Peyer's patch (tissue), 4 donors: ENCODE results near the gene RSPRY1. TPM values are rescaled to one million over a fixed set of nuclear protein-coding genes. Genes with fewer than 3 reads are reported as not detected.
"Not testable (repeated sequence)": the region's sequence is repeated elsewhere in the genome, so short reads cannot be mapped to it uniquely, and the experiment has no call there.

Source experiments
- DNase-seq, 3 donors: peaks; one replicate each; pipeline ENCODE4 v3.0.0-alpha.2; 2017 to 2019
- H3K27ac ChIP-seq, 4 donors: fragments of 200-600 bp; sonication (generic); one replicate each; pipeline ENCODE4 v1.5.1; 2016 to 2019
- H3K27me3 ChIP-seq, 2 donors: fragments of 200-600 bp; sonication (generic); one replicate each; pipeline ENCODE4 v1.5.1; 2019
- H3K36me3 ChIP-seq, 3 donors: fragments of 200-600 bp; sonication (generic); one replicate each; pipeline ENCODE4 v1.5.1; 2016 to 2019
- H3K4me1 ChIP-seq, 4 donors: fragments of 200-600 bp; sonication (generic); one replicate each; pipeline ENCODE4 v1.5.1; 2016 to 2019
- H3K4me3 ChIP-seq, 4 donors: fragments of 200-600 bp; sonication (generic); 1 replicate in 3 of 4; 2 replicates in 1 of 4; pipeline ENCODE4 v1.5.1; 2016 to 2019; ENCODE audit warnings: mild to moderate bottlenecking in 1 of 4
- H3K9me3 ChIP-seq, 4 donors: fragments of 200-600 bp; sonication (generic); one replicate each; pipeline ENCODE4 v1.5.1; 2016 to 2019; ENCODE audit warnings: mild to moderate bottlenecking in 1 of 4
- CTCF ChIP-seq, 6 experiments: fragments of 450-650 bp in 4 of 6; fragments of 200-600 bp in 2 of 6; sonication (generic) in 1 of 6; IDR thresholded peaks; one replicate each; pipeline ENCODE4 v1.5.1; 2017 to 2019; ENCODE audit warnings: antibody characterized with exemption in 6 of 6, mild to moderate bottlenecking in 3 of 6, moderate library complexity in 1 of 6
- POLR2A ChIP-seq, 2 donors: fragments of 450-650 bp; IDR thresholded peaks; one replicate each; pipeline ENCODE4 v1.5.1; 2017; ENCODE audit warnings: antibody characterized with exemption in 2 of 2, mild to moderate bottlenecking in 2 of 2, moderate library complexity in 2 of 2
- total RNA-seq, 4 donors: library from RNA; depleted of rRNA; stranded (reverse); fragments of >200 nt; gene quantifications; one replicate each; pipeline ENCODE4 v1.1.0, GENCODE V29; 2016

The RSPRY1 gene
- total RNA-seq, 4 donors from 2014 or later: 49.0 to 84.7 (median 65.1) TPM

- Histone ChIP-seq H3K4me1 (peaks cover 0 to 36% (median 10%) of the 10 kb centered on the region in 4 donors), H3K27me3 (no peaks in the 10 kb centered on the region), H3K36me3 (no peaks in the 10 kb centered on the region), H3K27ac (peak overlapping the region in 1 of 4 donors; percentile 17), H3K9me3 (no peaks in the 10 kb centered on the region), H3K4me3 (peak overlapping the region in 2 of 4 donors; percentile 77 to 86)
- TF ChIP-seq CTCF (IDR thresholded peaks at IDR 0.05): no peak
- no peak for TF ChIP-seq POLR2A (IDR thresholded peaks at IDR 0.05)
- DNase-seq: no peak
Measured at GRCh38 chr16:57188711-57189002, 2.5 kb downstream of the RSPRY1 start.

GRCh38 chr16:57189527-57189926 is 3.4 kb downstream of the RSPRY1 start:
- H3K27me3 ChIP-seq, H3K36me3 ChIP-seq, H3K9me3 ChIP-seq, H3K27ac ChIP-seq, H3K4me3 ChIP-seq, DNase-seq: not testable (repeated sequence)
- H3K4me1 ChIP-seq: peaks cover 0 to 39% (median 8%) of the 10 kb centered on the region in 4 donors

GRCh38 chr16:57190136-57190535 is 4.0 kb downstream of the RSPRY1 start:
- Histone ChIP-seq H3K27ac (no peak overlapping the region), H3K4me1 (peaks cover 0 to 33% (median 5%) of the 10 kb centered on the region in 4 donors), H3K36me3 (no peaks in the 10 kb centered on the region), H3K27me3 (no peaks in the 10 kb centered on the region), H3K4me3 (no peak overlapping the region), H3K9me3 (no peaks in the 10 kb centered on the region)
- no peak for TF ChIP-seq POLR2A (IDR thresholded peaks at IDR 0.05)
- TF ChIP-seq CTCF (IDR thresholded peaks at IDR 0.05): no peak
- no peak for DNase-seq

GRCh38 chr16:57191056-57191571 is 5.0 kb downstream of the RSPRY1 start:
- Histone ChIP-seq H3K9me3 (no peaks in the 10 kb centered on the region), H3K27me3 (no peaks in the 10 kb centered on the region), H3K36me3 (no peaks in the 10 kb centered on the region), H3K4me1 (peaks cover 0 to 33% (median 5%) of the 10 kb centered on the region in 4 donors), H3K27ac (no peak overlapping the region), H3K4me3 (no peak overlapping the region)
- no peak for DNase-seq
- TF ChIP-seq CTCF (IDR thresholded peaks at IDR 0.05) (no peak), POLR2A (IDR thresholded peaks at IDR 0.05) (no peak)

GRCh38 chr16:57192146-57192545 is 6.0 kb downstream of the RSPRY1 start:
- no peak overlapping the region for H3K4me3 ChIP-seq
- H3K36me3 ChIP-seq: no peaks in the 10 kb centered on the region
- peaks cover 0 to 33% (median 5%) of the 10 kb centered on the region in 4 donors for H3K4me1 ChIP-seq
- H3K9me3 ChIP-seq: no peaks in the 10 kb centered on the region
- H3K27me3 ChIP-seq: no peaks in the 10 kb centered on the region
- no peak overlapping the region for H3K27ac ChIP-seq
- DNase-seq: no peak
- TF ChIP-seq POLR2A (IDR thresholded peaks at IDR 0.05): no peak
- TF ChIP-seq CTCF (IDR thresholded peaks at IDR 0.05): no peak

GRCh38 chr16:57192720-57193486 is 6.8 kb downstream of the RSPRY1 start:
- Histone ChIP-seq H3K27me3 (no peaks in the 10 kb centered on the region), H3K27ac (no peak overlapping the region)

More at GRCh38 chr16:57192720-57193486, 6.8 kb downstream of the RSPRY1 start:
- TF ChIP-seq POLR2A (IDR thresholded peaks at IDR 0.05): no peak
- no peak for TF ChIP-seq CTCF (IDR thresholded peaks at IDR 0.05)
- Histone ChIP-seq H3K9me3 (no peaks in the 10 kb centered on the region), H3K4me3 (no peak overlapping the region), H3K36me3 (no peaks in the 10 kb centered on the region), H3K4me1 (peaks cover 0 to 28% (median 5%) of the 10 kb centered on the region in 4 donors)
- DNase-seq: no peak
